RWPE1 (cell line): Measurements from ENCODE around the gene TMED5.
"Not testable (repeated sequence)": the region's sequence is repeated elsewhere in the genome, so short reads cannot be mapped to it uniquely, and the experiment has no call there.

ENCODE experiments used
- CTCF ChIA-PET: fragments of 350-600 bp; sonication (Branson Sonifier 250); formaldehyde crosslinking; extraction: SDS; loops from one replicate; lab custom pipeline; 2021; lab: Yijun Ruan, JAX
- POLR2A ChIA-PET: fragments of 400-600 bp; formaldehyde crosslinking; extraction: SDS; loops from one replicate; lab custom pipeline; 2020; ENCODE audit warnings: antibody characterized with exemption; ENCODE audit not compliant: low non-redundant PET; lab: Yijun Ruan, JAX
- DNase-seq: peaks from one replicate; pipeline ENCODE4 v3.0.0; 2012; ENCODE audit warnings: low spot score
- H3K27ac ChIP-seq: fragments of 450-650 bp; 2 replicates; pipeline ENCODE4 v1.5.1; 2017
- CTCF ChIP-seq: fragments of 450-650 bp; conservative IDR thresholded peaks from 2 replicates; pipeline ENCODE4 v1.5.1; 2017; ENCODE audit warnings: low read depth, mild to moderate bottlenecking

TMED5 gene

DNA sequence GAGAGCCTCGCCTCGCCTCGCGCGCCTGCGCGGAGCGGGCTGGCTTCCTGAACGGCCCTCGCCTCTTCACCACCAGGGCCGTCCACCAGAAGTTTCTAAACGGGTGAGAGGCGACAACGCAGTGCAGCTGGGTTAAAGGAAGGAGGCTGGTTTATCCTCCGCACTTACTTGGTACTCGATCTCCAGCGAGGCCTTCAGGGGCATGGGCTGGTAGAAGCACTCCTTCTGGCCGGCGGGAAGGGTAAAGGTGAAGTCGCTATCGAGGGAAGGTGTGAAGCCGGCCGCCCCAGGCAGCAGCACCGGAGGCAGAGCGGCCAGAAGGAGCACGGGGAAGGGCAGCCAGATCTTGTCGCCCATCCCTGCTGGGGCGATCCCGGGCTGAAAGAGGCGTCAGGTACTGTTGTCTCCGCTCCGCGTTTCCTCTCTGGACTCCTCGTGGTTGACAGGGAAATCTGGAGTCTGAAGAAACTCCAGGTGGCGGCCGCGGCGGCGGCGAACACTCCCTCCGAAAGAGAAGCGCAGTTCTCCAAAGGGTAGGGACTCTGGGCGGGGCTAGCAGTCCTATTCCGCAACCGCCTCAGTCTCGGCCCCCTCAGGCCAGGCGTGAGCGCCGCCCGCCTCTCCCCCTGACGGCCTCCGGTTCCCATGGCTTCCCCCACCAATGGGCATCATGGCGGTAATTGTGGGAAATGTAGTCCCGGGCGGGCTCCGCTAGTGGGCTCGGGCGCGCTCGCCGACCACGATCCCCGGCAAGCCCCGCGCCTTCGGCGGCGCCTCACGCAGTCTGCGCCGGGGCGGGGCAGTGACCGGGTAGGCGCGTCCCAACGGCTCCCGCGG is at the start of gene TMED5:
TMED5 (minus strand) TSS at position 528 of the 837 bp plus-strand sequence; CDS start at position 357, 171 bp downstream.
- peak; percentile 91 for DNase-seq
- H3K27ac ChIP-seq, result peak within 1 kb of the TSS; percentile 99
- POLR2A ChIA-PET, result no interaction called here
- CTCF ChIA-PET, result no interaction called here
- 0 out of 2 replicates have a peak, but pooled peaks have one; percentile 4 for TF ChIP-seq CTCF

GRCh38 chr1:93223023-93223675 is 42.9 kb upstream of the TMED5 start:
- CTCF ChIA-PET, result interaction anchor here (0.6 kb wide), 2 partner anchors 31 to 217 kb away, joined by 3 to 4 read pairs; no protein-coding TSS in a partner anchor
- POLR2A ChIA-PET, result no interaction called here
- TF ChIP-seq CTCF, result no peak
- H3K27ac ChIP-seq, result no peak overlapping the region
- peak; percentile 5 for DNase-seq

DNA sequence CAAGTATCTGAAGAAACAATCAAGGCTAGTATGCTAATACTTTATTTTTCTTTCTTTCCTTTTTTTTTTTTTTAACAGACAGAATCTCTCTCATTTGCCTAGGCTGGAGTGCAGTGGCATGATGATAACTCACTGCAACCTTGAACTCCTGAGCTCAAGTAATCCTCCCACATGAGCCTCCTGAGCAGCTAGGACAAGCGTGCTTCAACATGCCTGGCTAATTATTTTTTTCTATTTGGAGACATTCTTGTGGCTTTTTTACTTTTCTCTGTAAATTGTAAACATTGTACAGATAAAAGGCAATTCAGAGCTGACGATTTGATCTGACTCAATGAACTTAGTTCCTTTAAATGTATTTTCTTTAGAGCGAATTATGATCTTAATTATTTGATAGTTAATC is 41.7 kb upstream of the TMED5 start:
- DNase-seq, result peak; percentile 9
- POLR2A ChIA-PET, result interaction anchor here (0.7 kb wide), 1 partner anchor 48 kb away, joined by 4 read pairs; no protein-coding TSS in a partner anchor
- CTCF ChIA-PET, result no interaction called here
- no peak overlapping the region for H3K27ac ChIP-seq
- no peak for TF ChIP-seq CTCF

DNA sequence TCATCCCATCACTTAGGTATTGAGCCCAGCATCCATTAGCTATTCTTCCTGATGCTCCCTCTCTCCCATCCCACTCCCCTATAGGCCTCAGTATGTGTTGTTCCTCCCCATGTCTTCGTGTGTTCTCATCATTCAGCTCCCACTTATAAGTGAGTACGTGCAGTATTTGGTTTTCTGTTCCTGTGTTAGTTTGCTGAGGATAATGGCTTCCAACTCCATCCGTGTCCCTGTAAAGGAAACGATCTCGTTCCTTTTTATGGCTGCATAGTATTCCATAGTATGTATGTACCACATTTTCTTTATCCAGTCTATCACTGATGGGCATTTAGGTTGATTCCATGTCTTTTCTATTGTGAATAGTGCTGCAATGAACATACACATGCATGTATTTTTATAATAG is 40.5 kb upstream of the TMED5 start:
- POLR2A ChIA-PET, DNase-seq, H3K27ac ChIP-seq, CTCF ChIA-PET: not testable (repeated sequence)

- POLR2A ChIA-PET, result no interaction called here
- H3K27ac ChIP-seq, result no peak overlapping the region
- CTCF ChIA-PET, result no interaction called here
- TF ChIP-seq CTCF, result no peak
- DNase-seq, result no peak
Observed at GRCh38 chr1:93219443-93219842, 39.2 kb upstream of the TMED5 start.

GRCh38 chr1:93215322-93215721 is 35.1 kb upstream of the TMED5 start:
- ChIA-PET CTCF (no interaction called here), POLR2A (no interaction called here)
- no peak for DNase-seq
- H3K27ac ChIP-seq, result no peak overlapping the region
- no peak for TF ChIP-seq CTCF
